CD4-positive, alpha-beta T cell treated with Interleukin-6 for 4 hours (primary cell): ENCODE measurements around the gene PBLD.

Experiments
- DNase-seq: peaks from one replicate; pipeline ENCODE4 v3.0.0-alpha.2; 2020; ENCODE audit warnings: mixed read lengths

The PBLD gene

GRCh38 chr10:68332259-68333057 is at the start of gene PBLD:
TSS of gene PBLD (minus strand) at chr10:68332928. CDS start at chr10:68306844, 26,084 bp downstream.
- peak; percentile 67 for DNase-seq

DNA sequence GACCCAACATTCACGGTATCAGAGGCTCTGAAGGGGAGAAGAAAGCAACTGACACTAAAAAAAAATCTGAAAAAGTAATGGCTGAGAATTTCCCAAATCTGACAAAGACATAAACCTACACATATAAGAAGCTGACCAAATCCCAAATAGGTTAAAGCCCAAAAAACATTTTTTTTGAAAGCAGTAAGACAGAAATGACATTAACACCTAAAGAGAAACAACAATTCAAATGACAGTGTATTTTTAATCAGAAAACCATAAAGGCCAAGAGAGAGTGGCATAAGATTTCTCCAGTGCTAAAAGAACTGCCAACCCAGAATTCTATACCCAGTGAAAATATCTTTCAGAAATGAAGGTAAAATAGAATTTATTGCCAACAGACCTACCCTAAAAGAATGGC is 38.9 kb upstream of the PBLD start:
- no peak for DNase-seq

DNA sequence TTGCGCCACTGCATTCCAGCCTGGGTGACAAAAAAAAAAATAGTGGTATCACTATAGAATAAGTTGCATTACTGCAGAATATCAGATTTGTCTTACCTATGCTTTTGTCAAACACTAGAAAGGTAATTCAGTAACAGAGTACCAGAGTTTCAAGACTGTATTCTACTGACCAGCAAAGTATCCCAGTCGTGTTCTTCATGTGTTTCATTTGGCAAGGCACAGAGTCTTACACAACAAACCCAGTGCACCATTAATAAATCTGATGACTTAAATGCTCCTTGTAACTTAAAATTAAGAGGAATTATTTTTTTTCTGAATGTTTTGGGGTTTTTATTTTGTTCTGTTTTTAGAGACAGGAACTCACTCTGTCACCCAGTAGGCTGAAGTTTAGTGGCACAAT is 34.4 kb upstream of the PBLD start:
- DNase-seq, result no peak

GRCh38 chr10:68366600-68366999 is 33.9 kb upstream of the PBLD start:
- no peak for DNase-seq

DNA sequence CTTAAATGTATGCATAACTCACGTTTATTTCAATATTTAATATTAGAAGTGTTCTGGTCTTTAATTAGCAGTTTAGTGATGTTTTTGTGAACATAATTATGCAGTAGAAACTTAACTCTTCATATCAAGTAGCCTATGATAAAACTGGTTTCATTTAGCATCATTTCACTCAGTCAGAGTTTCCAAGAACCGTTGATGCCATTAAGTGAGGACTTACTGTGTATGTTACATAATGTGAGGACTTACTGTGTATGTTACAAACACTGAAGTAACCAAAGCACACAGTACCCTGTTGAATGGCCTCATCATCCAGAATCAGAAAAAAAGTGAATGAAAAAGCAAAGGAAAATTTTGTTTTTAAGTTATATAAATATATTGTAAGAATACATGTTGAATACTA is 32.9 kb upstream of the PBLD start:
- DNase-seq, result no peak

DNA sequence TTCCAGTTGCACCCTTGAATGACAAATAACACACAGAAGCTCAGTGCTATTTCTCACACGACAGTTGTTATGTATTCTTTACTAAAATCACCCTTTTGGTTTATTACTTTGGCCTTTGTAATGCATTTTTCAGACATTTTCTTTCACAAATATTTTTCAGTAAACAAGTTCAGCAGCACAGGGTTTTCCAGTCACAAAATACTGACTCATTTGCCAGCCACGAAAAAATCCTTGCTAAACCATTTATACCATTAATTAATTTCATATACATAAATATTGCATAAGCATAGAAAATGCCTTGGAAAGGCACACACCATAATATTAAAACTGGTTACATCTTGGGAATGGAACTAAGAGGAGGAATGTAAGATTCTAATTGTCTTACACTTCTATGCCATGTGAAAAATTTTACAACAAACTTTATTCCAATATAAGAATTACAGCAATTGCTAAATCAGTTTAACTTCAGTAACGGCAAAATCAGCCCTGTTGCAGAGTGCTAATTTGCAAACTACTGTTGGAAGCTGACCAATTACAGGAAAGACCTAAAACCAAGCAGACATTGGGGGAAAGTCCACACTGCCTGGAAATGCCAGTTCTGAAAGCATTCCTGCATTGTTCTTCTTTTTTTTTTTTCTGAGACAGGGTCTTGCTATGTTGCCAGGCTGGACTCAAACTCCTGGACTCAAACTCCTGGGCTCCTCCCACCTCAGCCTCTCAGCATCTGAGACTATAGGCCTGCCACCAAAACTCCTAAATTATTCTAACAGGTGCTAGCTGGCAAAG is 31.6 kb upstream of the PBLD start:
- DNase-seq, result no peak

DNA sequence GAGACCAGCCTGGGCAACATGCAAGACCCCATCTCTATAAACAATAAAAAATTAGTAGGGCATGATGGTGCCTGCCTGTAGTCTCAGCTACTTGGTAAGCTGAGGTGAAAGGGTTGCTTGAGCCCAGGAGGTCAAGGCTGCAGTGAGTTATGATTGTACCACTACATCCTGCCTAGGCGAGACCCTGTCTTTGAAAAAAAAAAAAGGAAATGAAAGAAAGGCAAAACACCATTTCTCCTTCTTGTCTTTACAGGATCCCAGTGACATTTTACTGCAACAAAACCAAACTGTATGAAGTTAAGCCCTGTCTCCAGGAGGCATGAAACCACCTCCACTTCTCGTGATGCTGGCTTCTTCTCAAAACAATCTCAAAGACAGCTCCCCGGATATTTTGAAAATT is 29.9 kb upstream of the PBLD start:
- DNase-seq, result no peak

GRCh38 chr10:68359189-68359588 is 26.5 kb upstream of the PBLD start:
- no peak for DNase-seq

DNA sequence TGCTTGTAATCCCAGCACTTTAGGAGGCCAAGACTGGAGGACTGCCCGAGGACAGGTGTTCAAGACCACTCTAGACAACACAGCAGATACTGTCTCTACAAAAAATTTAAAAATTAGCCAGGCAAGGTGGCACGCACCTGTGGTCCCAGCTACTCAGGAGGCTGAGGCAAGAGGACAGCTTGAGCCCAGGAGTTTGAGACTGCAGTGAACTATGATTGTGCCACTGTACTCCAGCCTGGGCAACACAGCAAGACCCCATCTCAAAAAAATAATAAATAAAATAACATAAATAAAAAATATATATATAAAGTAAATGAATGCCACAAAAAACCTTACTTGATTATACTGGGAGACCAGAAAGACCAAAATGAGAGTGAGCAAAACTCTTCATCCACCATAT is 20.8 kb upstream of the PBLD start:
- no peak for DNase-seq

DNA sequence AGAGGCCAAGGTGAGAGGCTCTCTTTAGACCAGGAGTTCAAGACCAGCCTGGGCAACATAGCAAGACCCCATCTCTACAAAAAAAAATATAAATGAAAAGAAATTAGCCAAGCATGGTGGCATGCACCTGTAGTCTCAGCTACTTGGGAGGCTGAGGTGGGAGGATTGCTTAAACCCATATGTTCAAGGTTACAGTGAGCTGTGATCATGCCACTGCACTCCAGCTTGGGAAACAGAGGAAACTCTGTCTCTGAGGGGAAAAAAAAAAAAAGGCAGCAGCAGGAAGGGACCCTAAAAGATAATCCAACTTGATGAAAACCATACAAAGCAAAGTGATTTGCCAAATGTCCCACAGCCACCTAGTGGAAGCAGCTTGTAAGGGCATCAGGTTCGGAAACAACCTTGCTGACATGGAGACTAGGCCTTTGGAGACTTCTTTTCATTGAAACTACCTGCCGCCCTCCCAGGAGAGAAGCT is 15.6 kb upstream of the PBLD start:
- peak; percentile 51 for DNase-seq

- no peak for DNase-seq
Observed at GRCh38 chr10:68346774-68347173, 14.0 kb upstream of the PBLD start.

DNA sequence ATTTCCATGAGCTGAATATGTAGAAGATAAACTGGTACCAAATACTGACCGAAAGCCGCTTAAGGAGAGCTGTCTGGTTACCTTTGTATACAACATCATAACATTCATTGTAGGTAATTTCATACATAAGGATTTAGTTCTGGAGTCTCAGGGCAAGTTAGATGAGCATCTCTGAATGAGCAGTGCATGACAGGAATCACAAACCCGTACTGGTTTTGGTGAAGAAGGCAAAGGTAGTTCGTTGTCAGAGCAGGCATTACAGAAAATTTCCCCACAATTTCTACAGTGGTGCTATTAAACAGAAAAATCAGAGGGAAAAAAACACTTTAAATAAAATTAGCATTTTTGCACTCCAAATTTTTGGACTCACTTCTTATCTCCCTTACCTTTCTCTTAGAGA is 12.9 kb upstream of the PBLD start:
- no peak for DNase-seq

DNA sequence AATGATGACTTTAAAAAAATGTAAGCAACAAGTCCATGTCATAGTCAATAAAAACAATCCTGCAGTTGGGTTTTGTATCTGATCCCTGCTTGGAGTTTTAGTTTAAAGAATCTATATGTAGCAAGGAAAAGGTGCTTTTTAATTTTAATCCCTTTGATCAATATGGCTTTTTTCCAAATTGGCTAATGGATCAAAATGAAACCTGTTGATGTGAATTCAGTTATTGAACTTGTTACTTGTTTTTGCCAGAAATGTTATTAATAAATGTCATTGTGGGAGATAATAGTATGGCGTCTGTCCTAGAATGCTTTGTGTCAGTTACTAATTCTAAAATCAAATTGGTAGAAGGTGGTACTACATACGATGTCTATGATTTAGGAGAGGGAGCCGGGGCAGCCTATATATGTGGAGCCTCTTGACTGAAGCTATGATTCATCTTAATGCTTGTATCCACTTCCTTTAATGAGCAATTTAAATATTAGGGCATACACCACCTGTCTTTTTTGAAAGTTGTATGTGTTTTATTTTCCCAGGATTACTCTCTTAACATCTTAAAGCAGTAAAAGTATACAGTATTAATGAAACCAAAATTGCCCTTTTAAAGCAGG is 10.3 kb upstream of the PBLD start:
- DNase-seq, result no peak

- DNase-seq, result no peak
Observed at GRCh38 chr10:68340358-68341080, 7.8 kb upstream of the PBLD start.

GRCh38 chr10:68336754-68337351 is 4.1 kb upstream of the PBLD start:
- no peak for DNase-seq

DNA sequence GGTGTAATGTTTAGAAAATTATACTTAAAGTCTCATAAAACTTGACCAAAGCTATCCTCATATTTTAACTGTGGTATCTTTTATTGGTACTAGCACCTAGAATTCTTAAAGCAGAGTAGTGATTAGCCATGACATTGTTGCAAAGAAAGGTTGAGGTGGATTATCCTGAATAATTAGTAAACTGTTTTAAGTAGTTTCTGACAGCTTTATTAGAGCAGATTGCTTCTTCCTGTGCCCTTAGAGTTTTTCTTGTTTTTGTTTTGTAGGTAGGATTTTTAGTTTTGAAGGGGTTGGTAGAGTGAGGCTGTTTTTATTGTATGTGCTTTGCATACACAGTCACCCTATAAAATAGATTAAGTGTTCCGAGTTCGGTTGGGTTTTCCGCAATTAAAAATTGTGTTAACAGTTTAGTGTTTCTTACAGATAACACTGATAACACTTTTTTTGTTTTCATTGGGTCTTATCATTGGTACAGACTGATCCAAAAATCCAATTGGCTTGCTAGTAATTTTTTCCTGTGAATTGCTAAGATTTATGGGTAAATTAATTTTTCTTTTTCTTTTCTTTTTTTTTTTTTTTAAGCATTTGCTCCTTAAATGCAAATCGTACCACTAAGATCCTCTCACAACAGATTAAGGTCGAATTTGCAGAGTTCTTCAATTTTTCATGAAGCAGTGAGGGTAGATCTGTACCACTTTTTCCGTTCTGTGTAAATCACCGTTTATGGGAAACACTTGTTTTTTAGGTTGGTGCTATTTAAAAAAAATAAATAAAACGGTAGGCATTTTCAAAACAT is 2.1 kb upstream of the PBLD start:
- no peak for DNase-seq

DNA sequence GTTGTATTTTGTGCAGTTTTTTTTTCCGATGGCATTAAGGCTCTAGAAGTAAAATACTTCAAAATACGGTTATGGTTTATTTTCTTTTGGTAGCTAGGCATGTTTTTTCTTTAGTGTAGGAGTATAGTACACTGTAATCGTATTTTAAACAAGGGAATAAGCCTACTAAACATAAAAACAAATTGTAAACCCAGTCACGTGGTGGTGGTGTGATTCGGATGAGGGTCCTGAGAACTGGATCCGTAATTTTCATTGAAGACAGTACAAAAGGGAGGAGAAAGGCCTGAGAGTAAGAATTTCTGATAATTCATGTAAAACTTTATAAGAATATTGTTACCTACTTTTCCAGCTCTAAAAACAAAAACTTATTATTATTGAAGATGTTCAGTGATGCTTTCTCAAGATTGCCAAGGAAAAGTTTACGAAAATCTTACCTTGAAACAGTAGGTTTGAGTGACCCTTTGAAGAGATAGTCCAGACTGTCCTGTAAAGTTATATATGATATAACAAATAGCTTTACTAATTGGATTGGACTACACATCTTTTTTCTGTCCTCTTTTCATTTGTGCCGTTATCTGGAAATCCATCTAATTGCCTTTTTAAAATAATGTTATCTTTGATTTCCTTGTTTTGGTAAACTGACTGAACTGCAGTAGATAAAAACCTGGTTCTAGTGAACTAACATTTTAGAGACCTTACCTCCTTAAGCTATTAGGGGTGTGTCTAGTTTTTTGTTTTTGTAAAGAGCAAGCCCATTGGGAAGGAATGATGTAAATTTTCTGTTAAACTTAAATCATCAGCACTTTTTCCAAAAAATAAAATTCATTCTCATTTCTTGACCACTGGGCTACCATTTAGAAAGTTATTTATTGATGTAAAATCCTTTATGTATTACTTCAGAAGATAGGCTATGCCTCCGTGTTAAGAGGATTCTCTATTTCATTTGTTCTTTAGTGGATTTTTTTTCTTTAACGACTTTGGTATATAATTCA is 1.0 kb upstream of the PBLD start:
- no peak for DNase-seq

- no peak for DNase-seq
Observed at GRCh38 chr10:68333058-68333395, 299 bp upstream of the PBLD start.

DNA sequence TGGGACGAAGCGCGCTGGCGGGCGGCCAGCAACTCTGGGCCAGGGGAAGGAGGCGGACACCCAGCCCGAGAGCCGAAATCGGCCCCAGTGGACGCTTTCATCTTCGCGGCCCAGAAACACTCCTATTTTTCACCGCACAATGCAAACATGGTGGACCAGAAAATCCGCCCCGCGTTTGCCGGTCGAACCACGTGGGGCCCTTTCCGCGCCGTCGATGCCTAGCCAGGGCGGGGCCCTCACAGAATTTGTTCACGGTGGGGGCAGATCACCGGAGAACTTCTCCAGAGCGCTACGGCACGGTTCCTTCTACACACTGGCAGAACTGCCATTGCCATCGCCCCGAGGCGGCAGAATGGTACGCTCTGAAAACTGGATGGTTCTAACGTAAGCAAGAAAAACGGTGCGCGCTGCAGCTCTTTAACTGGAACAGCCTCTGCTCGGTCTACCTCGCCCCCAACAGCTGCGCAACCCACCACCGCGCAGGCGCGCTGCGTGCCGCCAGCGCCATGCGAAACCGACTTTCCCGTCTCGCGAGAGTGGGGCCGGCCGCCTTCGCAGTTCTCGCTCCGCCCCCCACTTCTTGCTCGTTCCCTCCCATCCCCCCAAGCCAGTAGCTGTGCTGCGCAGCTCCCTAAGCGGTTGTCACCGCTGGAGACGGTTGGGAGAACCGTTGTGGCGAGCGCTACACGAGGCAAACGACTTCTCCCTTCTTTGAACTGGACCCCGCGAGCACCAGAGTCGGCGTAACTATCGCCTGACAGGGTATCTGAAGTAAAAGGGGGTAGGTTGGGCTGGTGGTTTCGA is 1.1 kb downstream of the PBLD start, which contains the start of gene HNRNPH3:
Gene HNRNPH3 (plus strand): TSS at position 610 of the 804 bp plus-strand sequence. CDS start 5,158 bp downstream, outside the sequence.
- peak; percentile 99 for DNase-seq
